Panc1 (cell line): Measurements from ENCODE around the gene PRPF19.

Source experiments
- POLR2AphosphoS5 ChIP-seq: IDR thresholded peaks from 2 replicates; pipeline ENCODE4 v1.6.1; 2012; ENCODE audit warnings: mild to moderate bottlenecking, low read depth, low read length, moderate library complexity
- TF ChIP-seq, protein P1 (sequence below): fragments of 450-650 bp; IDR thresholded peaks from 2 replicates; pipeline ENCODE4 v1.5.1; 2017; ENCODE audit warnings: mild to moderate bottlenecking

DNA sequence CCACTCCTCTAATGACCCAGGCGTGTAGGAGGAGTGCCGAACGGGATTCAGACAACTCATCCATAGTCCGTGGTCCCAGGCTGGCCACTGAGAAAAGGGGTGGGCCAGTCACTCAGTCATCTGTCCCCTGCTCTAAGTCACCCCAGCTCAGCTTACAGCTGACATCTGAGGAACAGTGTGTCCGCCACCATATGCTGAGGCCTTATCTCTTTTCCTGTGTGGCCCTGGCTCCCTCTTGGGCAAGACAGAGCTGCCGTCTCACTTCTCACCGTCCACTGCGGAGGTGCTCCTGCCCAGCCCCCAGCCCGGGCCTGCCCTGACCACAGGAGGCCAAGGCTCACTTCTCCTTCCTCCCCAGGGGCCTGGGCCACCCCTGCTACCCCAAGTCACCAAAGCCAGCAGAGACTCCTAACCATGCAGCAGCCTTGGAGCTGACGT, 57.7 kb downstream of the PRPF19 start:
- TF ChIP-seq, protein P1, sequence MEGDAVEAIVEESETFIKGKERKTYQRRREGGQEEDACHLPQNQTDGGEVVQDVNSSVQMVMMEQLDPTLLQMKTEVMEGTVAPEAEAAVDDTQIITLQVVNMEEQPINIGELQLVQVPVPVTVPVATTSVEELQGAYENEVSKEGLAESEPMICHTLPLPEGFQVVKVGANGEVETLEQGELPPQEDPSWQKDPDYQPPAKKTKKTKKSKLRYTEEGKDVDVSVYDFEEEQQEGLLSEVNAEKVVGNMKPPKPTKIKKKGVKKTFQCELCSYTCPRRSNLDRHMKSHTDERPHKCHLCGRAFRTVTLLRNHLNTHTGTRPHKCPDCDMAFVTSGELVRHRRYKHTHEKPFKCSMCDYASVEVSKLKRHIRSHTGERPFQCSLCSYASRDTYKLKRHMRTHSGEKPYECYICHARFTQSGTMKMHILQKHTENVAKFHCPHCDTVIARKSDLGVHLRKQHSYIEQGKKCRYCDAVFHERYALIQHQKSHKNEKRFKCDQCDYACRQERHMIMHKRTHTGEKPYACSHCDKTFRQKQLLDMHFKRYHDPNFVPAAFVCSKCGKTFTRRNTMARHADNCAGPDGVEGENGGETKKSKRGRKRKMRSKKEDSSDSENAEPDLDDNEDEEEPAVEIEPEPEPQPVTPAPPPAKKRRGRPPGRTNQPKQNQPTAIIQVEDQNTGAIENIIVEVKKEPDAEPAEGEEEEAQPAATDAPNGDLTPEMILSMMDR = no peak
- no peak for TF ChIP-seq POLR2AphosphoS5
